Gastrocnemius medialis (tissue), 4 donors: ENCODE data around the gene SLAIN2.

Experiments used
- CTCF ChIP-seq, 5 experiments: fragments of 450-650 bp in 3 of 5; fragments of 200-600 bp in 2 of 5; sonication (generic) in 2 of 5; IDR thresholded peaks in 4 of 5; conservative IDR thresholded peaks in 1 of 5; 1 replicate in 4 of 5; 2 replicates in 1 of 5; pipeline ENCODE4 v1.5.1; 2016 to 2019; ENCODE audit warnings: antibody characterized with exemption in 5 of 5, mild to moderate bottlenecking in 3 of 5, moderate library complexity in 3 of 5
- POLR2A ChIP-seq, 2 donors: fragments of 450-650 bp; IDR thresholded peaks; one replicate each; pipeline ENCODE4 v1.6.1; 2017; ENCODE audit warnings: antibody characterized with exemption in 2 of 2, mild to moderate bottlenecking in 2 of 2, moderate library complexity in 2 of 2

GRCh38 chr4:48467891-48468290, 126.6 kb downstream of the SLAIN2 start:
- TF ChIP-seq CTCF (IDR thresholded peaks at IDR 0.05 in 4 of 5, conservative IDR thresholded peaks at IDR 0.05 in 1 of 5), result no peak
- no peak for TF ChIP-seq POLR2A (IDR thresholded peaks at IDR 0.05)
